Occipital lobe (tissue), 2 donors: Measurements from ENCODE around the gene CDK11B. TPM values are rescaled to one million over a fixed set of nuclear protein-coding genes. Genes with fewer than 3 reads are reported as not detected.
"Not testable (repeated sequence)": the region's sequence is repeated elsewhere in the genome, so short reads cannot be mapped to it uniquely, and the experiment has no call there.

Experiments used
- DNase-seq: peaks from one replicate; lab custom pipeline; 2025; lab: John Stamatoyannopoulos, UW
- total RNA-seq: library from RNA; depleted of rRNA; stranded (reverse); fragments of >200 nt; gene quantifications from one replicate; pipeline ENCODE4 v1.2.3, GENCODE V29; 2014

Gene CDK11B
- total RNA-seq, 1 donor from 2014 or later: 7.0 TPM

DNA sequence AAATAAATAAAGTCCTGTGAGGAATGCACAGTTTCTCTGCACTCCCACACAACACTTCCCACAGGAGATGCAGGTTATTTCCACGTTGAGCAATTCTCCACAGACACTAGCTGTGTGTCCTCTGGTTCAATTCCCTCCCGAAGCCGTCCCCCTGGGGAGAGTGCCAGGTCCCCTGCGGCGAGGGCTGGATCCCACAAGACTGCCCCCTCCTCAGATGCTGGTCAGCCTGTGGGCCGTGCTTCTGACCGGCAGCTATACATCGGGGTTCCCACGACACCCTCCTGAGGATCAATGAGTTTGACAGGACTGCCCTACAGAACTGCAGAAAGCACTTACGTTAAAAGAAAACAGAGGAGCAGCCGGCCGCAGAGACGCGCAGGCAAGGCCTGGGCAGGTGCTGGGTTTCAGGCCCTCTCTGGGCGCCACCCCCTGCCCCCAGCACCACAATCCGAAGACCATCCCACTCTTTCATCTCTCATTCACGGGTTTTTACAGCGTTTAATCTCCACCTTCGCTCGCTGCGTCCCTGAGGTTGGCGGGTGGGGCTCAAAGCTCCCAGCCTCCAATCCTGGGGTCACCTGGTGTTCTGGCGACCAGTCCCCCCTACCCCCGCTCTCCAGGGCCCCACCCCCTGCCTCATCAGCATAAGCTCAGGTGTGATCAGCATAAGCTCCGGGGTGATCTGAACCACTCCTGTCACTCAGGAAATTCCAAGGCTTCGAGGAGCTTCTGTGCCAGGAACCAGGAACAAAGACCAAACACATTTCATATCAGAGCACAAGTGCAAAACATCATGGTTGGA, 24.5 kb upstream of the CDK11B start:
- DNase-seq: no peak

DNA sequence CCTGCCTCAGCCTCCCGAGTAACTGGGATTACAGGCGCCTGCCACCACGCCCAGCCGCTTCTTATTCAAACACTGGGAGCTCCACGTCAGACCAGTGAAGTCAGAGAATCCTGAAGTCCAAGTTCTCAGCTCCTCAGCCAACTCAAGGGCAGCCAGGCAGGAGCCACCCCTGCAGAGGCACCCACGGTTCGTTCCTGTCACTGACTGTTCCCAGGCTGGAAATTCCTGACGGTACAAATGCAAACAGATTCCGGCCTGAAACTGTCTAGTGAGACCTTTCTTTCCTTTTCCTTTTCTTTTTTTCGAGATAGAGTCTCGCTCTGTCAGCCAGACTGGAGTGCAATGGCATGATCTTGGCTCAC, 22.1 kb upstream of the CDK11B start:
- DNase-seq: peak; percentile 6

DNA sequence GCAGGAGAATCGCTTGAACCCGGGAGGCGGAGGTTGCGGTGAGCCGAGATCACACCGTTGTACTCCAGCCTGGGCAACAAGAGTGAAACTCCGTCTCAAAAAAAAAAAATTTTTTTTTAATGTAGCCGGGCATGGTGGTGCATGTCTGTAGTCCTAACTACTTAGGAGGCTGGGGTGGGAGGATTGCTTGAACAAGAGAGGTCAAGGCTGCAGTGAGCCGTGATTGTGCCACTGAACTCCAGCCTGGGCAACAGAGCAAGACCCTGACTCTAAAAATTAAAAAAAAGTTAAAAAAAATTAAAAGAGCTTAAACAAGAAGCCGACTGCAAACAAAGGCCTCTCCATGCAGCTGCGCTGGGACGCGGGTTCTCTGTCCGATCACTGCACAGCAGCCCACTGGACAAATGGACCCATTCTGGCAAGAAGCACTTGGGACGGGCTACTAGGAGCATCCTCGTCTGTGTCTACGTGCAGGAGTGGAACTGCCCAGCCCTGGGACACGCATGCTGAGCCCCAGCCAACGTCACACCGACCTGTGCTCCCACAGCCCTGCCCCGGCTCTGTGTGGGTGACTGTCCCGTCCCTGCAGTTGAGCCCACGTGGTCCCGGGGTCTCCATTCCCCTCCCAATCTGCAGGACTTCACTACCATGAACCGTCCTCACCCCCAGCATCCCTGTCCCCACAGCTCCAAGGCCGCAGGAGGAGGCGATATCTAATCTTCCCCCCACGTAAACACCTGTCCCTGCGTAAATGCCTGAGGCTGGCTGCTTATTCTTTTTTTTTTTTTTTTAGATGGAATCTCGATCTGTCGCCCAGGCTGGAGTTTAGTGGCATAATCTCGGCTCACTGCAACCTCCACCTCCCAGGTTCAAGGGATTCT, 21.5 kb upstream of the CDK11B start:
- no peak for DNase-seq

DNA sequence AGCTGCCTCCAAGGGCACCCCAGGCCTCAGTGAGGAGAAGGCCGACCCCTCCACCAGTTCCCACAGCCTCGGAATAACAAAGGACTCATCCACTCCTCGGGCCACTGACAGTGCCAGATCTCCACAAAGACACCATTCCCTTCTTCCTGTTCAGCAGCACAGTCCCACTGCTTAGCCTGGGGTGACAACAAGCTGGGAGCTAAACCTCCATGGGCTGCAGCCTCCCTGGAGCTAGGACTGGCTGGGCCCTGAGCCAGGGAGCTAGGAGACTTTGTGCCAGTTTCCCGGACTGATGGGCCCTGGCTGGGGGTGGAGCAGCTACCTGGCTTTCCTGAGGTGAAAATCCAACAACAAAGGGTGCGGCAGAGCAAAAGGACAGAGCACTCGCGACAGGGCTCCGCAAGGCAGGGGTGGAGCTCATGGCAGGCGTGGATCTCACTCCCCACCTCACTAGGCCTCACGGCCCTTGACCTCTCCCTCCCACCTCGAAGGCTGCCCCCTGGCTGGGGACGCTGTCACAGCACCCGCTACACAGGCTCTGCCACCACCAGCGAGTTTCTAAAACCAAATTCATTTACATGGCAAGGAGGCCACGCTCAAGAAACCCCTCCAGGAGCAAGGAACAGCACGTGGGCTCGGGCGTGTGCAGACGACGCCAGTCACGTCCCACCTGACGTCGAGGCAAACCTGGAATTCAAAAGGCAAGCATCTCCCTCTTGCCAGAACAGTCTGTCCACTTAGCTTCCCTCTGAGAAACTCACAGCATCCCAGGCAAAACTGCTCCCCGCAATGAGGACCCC, 20.0 kb upstream of the CDK11B start:
- no peak for DNase-seq

DNA sequence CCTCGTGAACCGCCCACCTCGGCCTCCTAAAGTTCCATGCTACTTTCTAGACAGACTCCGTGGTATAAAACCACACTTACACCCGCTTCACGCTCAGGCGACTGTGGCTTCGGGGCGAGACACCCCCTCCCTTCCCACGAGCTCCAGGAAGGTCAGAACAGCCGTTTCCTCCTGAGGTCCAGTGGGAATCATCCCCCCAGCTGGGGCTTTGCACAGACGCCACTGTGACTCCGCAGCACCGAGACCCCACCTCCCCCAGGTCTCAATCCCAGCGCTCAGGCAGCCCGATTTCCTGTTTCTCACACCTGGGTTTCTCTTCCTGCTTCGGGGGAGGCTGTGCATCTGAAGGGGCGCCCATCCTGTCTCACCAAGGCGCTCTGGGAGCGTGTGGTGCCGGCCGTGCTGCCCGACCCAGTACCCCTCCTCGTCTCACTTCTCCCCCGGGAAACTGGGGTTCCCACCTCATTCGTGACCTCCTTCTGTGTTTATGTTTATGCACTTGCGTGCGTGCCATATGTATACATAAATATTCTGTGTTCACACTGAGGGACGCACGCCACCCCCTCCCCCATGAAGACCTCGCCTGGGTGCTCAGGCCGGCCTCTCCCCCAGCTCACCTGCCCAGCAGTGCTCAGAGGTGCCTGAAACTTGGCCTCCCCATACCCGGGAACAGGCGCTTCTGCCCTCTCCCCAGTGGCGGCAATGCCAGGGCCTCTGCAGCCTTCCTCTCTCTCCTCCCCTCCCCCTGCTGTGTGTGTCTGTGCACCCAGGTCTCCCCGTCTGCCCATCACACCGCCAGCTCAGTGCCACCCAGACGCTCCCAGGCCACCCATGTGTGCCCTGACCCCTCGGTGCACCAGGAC, 19.1 kb upstream of the CDK11B start:
- DNase-seq: no peak

DNA sequence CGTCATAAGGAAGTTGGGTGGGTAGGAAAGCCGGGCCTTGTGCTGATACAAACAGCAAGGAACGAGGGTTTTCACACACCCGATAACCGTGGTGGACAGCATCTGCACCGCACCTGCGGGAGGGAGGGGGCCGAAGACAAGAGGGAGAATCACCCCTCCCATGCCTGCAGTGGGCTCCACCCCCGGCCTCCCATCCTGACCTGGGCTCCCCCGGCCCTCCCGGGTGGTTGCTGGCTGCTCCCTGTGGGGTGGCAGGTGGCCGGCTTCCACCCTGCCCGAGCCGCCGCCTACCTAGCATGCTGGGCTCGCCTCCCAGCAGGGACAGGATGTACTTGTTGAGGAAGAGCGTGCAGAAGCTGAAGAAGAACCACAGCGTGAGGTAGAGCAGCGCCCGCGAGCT, 17.3 kb upstream of the CDK11B start:
- not testable (repeated sequence) for DNase-seq

DNA sequence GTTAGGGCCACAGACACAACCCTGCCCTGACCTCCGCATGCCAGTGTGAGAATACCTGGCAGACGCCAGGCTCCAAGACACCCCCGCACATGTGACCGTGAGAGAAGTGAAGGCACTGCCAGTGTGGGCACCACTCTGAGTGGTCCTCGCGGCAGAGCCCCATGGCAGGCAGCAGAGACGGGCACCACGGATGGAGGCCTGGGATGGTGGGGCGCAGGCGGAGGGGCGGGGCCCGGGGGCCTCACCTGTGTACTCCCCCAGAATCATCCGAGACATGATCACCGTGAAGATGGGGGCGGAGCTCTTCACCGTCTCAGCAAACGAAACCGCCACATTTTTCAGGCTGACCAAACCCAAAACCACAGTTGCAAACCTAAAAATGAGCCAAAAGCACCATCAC, 16.4 kb upstream of the CDK11B start:
- DNase-seq: not testable (repeated sequence)

DNA sequence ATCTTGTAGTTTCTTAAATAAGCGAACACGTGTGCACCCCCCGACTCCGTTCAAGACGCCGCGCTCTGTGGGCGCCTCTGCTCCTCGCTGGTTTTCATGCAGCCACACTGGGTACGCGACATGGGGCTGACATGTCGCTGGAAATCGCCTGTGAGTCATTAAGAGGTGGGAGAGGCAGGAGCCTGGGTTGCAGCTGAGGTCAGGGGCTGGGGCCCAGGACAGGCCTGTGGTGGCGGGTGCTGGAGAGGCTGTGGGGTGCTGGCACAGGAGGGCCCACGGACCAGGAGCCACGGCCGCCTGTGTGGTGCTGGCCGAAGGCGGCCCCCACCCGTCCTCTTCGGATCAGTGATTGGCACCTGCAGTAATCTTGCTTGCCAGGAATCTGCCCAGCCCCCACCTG, 16.0 kb upstream of the CDK11B start:
- not testable (repeated sequence) for DNase-seq

DNA sequence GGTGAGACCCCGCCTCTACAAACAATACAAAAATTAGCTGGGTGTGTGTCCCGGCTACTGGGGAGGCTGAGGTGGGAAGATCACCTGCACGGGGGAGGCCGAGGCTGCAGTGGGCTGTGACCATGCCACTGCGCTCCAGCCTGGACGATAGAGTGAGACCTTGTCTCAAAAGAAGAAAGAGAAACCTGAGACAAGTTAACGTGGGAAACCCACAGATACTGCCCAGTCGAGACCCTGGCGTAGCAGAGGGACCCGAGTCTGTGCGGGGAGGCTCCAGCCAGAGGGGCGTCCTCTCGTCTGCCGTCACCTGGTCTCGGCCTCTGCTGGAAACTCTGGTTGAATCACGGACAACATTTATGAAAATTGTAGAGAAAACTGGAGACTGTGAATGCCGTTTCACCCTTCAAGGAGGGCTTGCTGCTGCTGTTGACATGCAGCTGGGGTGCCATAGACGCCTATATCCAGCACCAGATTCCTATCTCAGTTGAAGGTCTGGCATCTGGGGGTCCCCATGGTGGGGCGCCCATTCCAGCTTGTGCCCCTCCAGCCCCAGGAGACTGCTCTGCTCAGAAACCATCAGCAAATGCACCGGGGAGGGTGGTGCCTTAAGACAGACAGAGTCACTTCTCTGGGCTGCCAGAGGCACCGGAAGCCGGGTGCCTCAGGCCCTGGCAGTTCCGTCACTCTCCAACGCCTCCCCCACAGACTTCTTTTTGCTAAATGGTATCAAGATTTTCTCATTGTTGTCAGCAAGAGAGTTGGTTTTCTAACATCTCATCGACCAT, 13.6 kb upstream of the CDK11B start:
- no peak for DNase-seq

DNA sequence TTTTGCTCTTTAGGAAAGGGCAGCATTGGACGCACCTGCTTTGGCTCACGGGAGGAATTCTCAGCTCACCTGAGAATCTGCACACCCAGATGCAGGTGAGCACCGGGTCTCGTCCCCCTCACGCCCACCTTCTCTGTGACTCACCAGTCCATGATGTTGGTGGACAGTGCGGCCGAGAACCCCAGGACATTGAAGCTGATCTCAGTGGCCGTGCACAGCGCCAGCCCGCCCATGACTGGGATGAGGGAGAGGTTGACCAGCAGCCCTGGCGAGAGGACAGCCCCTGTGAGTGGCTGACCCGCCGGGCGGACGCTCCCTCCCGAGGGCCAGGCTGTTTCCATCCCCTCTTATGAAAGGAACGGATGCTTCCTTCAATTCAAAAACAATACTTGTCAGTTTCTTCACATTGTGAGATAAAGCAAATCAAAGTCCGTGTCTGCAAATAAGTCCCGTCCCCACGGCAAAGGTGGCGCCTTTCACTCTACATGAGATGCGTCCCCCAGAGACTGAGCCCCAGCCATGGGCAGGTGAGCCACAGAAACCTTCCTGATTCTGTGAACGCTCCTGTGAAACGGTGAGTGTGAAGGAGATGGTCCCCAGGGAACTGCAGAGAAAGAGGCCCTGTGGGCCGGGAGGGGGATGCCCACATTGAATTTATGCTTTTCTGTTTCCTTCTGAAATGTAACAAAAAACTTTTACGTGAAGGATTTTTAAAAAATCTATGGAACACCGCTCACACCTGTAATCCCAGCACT, 12.7 kb upstream of the CDK11B start:
- no peak for DNase-seq

DNA sequence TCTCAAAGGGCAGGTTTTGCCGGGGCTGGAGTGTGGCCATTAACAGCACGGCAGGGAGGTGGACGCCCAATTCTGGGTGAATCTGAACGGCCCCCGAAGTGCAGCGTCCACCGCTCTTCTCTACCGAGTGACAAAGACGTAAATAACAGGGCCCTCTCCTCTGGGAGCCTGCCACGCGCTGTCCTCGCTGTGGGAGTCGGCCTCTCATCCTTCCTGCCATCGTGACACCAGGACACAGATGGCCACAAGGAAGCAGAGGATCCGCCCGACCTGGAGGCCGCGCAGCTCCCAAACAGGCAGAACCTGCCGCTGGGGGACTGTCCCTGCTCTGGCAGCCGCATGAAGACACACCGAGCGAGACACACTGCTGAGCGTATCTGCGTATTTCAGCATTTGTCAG, 12.1 kb upstream of the CDK11B start:
- DNase-seq: no peak

DNA sequence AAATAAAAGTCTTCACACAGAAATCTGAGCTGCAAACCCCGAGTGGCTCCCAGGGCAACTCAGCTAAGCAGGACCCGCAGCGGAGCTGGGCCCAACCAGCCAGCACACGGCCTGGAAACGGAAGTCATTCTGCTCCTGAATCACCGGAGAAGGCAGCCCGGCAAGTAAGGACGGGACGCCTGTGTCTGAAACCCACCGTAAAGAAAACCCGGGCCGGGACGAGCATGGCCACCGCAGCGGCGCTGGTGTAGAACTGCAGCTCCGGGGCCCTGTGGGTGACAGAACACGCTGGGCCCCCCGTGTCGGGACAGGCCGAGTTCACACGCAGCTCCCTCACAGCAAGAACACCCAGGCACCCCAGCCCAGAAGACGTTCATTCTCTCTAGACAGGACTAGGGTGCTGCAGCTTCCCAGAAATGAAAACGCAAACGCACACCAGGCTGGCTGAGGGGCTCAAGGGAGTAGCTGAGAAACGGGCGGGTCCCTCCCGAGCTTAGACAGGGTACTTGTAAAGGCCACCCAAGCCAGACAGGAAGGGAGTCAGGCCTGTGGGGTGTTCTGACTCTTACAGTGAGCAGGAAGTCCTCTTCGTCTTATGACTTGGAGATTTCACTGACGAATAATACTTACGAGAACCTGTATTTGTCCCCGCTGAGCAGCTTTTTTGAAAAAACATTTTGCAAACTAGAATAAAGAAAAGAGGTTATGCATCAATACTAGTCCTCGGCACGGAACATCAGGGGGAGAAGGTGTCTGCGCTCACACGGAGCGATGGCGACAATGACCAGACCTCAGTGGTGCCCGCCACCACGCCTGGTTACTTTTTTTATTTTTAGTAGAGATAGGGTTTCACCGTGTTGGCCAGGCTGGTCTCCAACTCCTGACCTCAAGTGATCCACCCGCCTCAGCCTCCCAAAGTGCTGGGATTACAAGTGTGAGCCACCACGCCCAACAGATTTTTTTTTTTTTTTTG, 10.9 kb upstream of the CDK11B start:
- no peak for DNase-seq

DNA sequence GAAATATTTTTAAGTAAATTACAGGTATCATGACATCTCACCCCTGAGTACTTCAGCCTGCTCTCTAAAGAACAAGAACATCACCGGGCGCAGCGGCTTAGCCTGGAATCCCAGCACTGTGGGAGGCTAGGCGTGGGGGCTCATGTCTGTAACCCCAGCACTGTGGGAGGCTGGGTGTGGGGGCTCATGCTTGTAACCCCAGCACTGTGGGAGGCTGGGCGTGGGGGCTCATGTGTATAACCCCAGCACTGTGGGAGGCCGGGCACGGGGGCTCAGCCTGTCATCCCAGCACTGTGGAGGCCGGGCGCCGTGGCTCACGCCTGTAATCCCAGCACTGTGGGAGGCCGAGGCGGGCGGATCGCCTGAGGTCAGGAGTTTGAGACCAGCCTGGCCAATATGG, 7.7 kb upstream of the CDK11B start:
- DNase-seq: no peak

DNA sequence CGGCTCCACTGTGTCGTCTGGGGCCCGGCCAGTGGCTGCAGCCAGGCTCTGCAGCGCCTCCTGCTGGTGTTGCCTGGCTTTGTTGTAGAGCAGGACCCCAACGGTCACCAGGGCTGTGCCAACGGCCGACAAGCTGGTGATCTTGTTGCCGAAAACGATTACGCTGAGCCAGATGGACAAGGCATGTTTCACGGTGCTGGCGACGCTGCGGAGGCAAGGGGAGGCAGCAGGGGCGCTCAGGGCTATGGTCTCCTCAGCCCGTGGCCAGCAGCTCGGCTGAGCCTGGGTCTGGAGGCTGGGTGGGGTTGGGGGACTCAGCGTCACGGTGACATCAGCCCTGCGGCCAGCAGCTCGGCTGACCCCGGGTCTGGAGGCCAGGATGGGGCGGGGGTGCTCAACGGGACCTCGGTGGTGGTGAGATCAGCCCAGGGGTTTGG, 7.0 kb upstream of the CDK11B start:
- DNase-seq: no peak

DNA sequence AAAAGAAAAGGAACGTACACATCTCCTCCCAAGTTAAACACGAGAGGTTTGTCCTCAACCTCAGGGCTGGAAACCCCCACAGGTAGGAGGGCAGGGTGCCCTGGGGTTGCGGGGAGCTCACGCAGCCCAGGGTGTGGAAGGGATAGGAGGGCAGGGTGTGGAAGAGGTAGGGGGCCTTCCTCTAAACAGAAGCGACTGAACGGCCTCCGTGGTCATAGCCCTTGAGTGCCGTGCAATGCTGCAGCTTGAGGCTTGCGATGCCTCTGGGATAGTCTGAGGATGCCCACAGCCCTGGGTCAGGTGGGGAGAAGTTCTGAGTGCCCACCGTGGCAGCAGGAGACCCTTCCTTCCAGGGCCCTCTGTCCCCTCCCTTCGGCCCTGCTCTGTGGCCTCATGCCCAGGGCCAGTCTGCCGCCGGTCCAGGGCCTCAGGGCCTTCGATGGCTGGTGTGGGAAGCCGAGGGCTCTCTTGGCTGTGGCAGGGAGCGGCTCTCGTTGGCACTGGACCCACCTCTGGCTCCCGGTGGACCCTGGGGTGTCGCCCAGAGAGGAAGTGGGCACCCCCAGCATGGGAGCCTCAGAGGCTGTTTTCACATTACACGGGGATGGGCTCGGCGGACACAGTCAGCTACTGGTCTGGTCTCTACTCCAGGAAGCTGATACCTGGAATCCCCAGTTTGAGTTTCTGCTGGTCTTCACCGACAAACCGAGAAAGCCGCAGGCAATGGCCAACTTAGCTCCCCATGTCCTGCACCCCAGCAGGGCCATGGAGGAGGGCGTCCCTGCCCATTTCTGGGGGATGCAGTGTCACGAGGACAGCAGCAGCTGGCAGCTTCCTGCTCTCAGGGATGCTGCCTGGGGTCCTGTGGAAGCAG, 6.4 kb upstream of the CDK11B start:
- no peak for DNase-seq

DNA sequence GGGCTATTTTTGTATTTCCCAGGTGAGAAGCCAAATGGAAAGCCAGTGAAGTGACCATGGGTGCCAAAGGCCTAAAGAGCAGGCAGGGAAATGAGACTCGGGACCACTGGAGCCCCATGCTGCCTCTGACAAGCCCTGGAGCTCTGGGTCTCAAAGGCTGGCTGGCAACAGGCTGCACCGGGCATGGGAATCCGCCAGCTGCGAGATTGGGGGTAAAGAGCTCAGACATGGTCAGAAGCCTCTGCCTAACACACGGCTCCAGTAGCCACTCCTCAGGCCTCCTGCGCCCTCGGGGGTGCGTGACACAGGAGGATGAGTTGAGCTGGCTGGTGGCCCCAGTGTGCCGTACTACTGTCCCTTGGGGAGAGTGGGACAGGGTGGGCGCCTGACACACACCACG, 5.5 kb upstream of the CDK11B start:
- DNase-seq: not testable (repeated sequence)
